MM.1S (cell line): Measurements from ENCODE around the gene PP2D1.

Source experiments
- CTCF ChIP-seq: fragments of 300-600 bp; sonication (generic); IDR thresholded peaks from 2 replicates; pipeline ENCODE4 v1.5.1; 2016; ENCODE audit warnings: antibody characterized with exemption, low read length, mixed read lengths
- EZH2 ChIP-seq: fragments of 300-600 bp; sonication (generic); optimal IDR thresholded peaks from 2 replicates; pipeline ENCODE3; 2017; ENCODE audit warnings: low read depth, mild to moderate bottlenecking, antibody characterized with exemption, low read length, mixed read lengths
- EZH2phosphoT487 ChIP-seq: fragments of 300-600 bp; sonication (generic); IDR thresholded peaks from 2 replicates; pipeline ENCODE4 v1.6.1; 2018; ENCODE audit warnings: antibody characterized with exemption, low read length

GRCh38 chr3:20042331-20042730 is 30.3 kb upstream of the PP2D1 start:
- TF ChIP-seq CTCF (no peak), EZH2 (no peak), EZH2phosphoT487 (no peak)
